A673 (cell line): ENCODE data around the gene GJE1. TPM values are rescaled to one million over a fixed set of nuclear protein-coding genes. Genes with fewer than 3 reads are reported as not detected.
A peak's percentile ranks its signal among the peaks of the same experiment; 100 is the strongest.
"Not testable (repeated sequence)": the region's sequence is repeated elsewhere in the genome, so short reads cannot be mapped to it uniquely, and the experiment has no call there.

ENCODE experiments used
- BruUV-seq: library from RNA; stranded (reverse); fragments of 400-500 nt; replicated peaks from 2 replicates; lab custom pipeline; 2021; lab: Mats Ljungman, UMichigan
- CTCF ChIA-PET: fragments of 300-600 bp; sonication (Branson Sonifier 250); formaldehyde crosslinking; loops from one replicate; lab custom pipeline; 2022; ENCODE audit warnings: antibody characterized with exemption; lab: Charles Lee
- POLR2A ChIA-PET: fragments of 300-600 bp; sonication (Branson Sonifier 250); formaldehyde crosslinking; loops from one replicate; lab custom pipeline; 2022; ENCODE audit warnings: antibody characterized with exemption; ENCODE audit not compliant: low non-redundant PET; lab: Charles Lee
- DNase-seq: peaks from one replicate; pipeline ENCODE4 v3.0.0-alpha.2; 2015; ENCODE audit warnings: low spot score
- H3K27ac ChIP-seq: fragments of 200-600 bp; sonication (generic); 2 replicates; pipeline ENCODE4 v1.5.1; 2016; ENCODE audit warnings: mixed run types, low read depth, mild to moderate bottlenecking, mixed read lengths, antibody characterized with exemption, low read length; ENCODE audit not compliant: poor library complexity, severe bottlenecking
- H3K27me3 ChIP-seq: fragments of 200-600 bp; sonication (generic); replicated peaks from 2 replicates; pipeline ENCODE4 v1.6.1; 2017; ENCODE audit warnings: mixed run types, low read depth, mild to moderate bottlenecking, mixed read lengths, antibody characterized with exemption, low read length; ENCODE audit not compliant: insufficient read depth, poor library complexity
- H3K36me3 ChIP-seq: fragments of 200-600 bp; sonication (generic); 2 replicates; pipeline ENCODE4 v1.6.1; 2016; ENCODE audit warnings: mixed run types, mild to moderate bottlenecking, mixed read lengths, antibody characterized with exemption, low read length; ENCODE audit not compliant: insufficient read depth, poor library complexity, severe bottlenecking
- H3K4me1 ChIP-seq: fragments of 200-600 bp; sonication (generic); 2 replicates; pipeline ENCODE4 v1.6.1; 2017; ENCODE audit warnings: mixed run types, mild to moderate bottlenecking, mixed read lengths, antibody characterized with exemption, low read length; ENCODE audit not compliant: insufficient read depth, poor library complexity, severe bottlenecking
- H3K4me3 ChIP-seq: fragments of 200-600 bp; sonication (generic); 2 replicates; pipeline ENCODE4 v1.5.1; 2016; ENCODE audit warnings: low read depth, mixed run types, mild to moderate bottlenecking, mixed read lengths, low read length; ENCODE audit not compliant: poor library complexity, severe bottlenecking
- H3K9me3 ChIP-seq: fragments of 200-600 bp; sonication (generic); 2 replicates; pipeline ENCODE4 v1.6.1; 2016; ENCODE audit warnings: mixed run types, low read depth, mild to moderate bottlenecking, mixed read lengths, antibody characterized with exemption, low read length; ENCODE audit not compliant: poor library complexity, severe bottlenecking
- EZH2 ChIP-seq: fragments of 200-600 bp; sonication (generic); IDR thresholded peaks from 2 replicates; pipeline ENCODE4 v1.6.1; 2017; ENCODE audit warnings: borderline replicate concordance, low read depth, mild to moderate bottlenecking, mixed read lengths, antibody characterized with exemption, low read length; ENCODE audit not compliant: poor library complexity, severe bottlenecking
- intact Hi-C: fragments of 100-400 bp; cut with micrococcal nuclease; formaldehyde crosslinking; loops from one replicate; pipeline ENCODE4 v1.10.0; 2022; ENCODE audit not compliant: unreplicated experiment
- total RNA-seq: library from RNA; stranded (reverse); gene quantifications from 2 replicates; pipeline ENCODE4 v1.2.3, GENCODE V29; 2021
- TF ChIP-seq, protein P1 (sequence below): fragments of 300-800, 200-600 bp; sonication (generic); conservative IDR thresholded peaks from 2 replicates; pipeline ENCODE4 v1.5.1; 2017; ENCODE audit warnings: low read depth, mild to moderate bottlenecking, antibody characterized with exemption, low read length, moderate library complexity, mixed read lengths

GJE1 gene
- total RNA-seq, 1 experiment from 2014 or later, result not detected

DNA sequence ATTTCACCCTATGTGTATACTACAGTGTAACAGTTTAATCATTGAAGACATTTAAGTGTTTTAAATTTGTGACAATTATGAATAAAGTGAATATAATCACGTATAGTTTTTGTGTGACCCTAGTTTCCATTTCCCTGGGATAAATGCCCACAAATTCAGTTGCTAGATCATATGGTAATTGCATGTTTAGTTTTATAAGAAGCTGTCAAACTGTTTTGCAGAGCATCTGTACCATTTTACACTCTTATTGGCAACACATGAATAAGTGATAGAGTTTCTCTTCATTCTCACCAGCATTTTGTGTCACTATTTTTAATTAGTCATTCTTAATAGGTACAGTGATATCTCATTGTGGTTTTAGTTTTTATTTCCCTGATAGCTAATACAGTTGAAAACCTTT, 21.6 kb downstream of the GJE1 start:
- H3K9me3 ChIP-seq, result no peaks in the 10 kb centered on the region
- POLR2A ChIA-PET, result no interaction called here

DNA sequence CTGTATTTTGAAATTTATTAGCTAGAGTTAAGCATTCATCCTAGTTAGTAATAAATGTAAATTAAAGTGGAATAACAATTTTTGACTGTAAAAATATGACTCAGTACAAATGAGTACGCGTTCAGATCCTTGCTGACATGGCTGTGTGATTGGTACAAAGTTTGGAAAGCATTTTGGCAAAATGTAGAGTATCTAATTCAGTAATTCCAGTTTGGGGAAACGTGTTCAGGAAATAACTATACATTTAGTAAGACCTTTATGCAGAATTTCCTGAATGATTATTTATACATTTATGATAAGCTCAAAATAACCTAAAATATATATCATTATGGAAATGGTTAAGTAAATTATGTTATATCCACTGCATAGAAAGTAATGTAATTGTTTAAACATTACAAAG, 22.4 kb downstream of the GJE1 start:
- intact Hi-C loops, result loop anchor here (5.0 kb wide), 2 partner anchors 232 to 382 kb away; no protein-coding TSS in a partner anchor
- CTCF ChIA-PET, result no interaction called here

More for the DNA sequence above, 21.6 kb downstream of the GJE1 start:
- CTCF ChIA-PET, result no interaction called here
- Histone ChIP-seq H3K4me1 (peaks cover 9% of the 10 kb centered on the region), H3K27me3 (no peaks in the 10 kb centered on the region), H3K27ac (no peak overlapping the region), H3K36me3 (no peaks in the 10 kb centered on the region), H3K4me3 (no peak overlapping the region)
- TF ChIP-seq EZH2, result no peak
- TF ChIP-seq, protein P1, sequence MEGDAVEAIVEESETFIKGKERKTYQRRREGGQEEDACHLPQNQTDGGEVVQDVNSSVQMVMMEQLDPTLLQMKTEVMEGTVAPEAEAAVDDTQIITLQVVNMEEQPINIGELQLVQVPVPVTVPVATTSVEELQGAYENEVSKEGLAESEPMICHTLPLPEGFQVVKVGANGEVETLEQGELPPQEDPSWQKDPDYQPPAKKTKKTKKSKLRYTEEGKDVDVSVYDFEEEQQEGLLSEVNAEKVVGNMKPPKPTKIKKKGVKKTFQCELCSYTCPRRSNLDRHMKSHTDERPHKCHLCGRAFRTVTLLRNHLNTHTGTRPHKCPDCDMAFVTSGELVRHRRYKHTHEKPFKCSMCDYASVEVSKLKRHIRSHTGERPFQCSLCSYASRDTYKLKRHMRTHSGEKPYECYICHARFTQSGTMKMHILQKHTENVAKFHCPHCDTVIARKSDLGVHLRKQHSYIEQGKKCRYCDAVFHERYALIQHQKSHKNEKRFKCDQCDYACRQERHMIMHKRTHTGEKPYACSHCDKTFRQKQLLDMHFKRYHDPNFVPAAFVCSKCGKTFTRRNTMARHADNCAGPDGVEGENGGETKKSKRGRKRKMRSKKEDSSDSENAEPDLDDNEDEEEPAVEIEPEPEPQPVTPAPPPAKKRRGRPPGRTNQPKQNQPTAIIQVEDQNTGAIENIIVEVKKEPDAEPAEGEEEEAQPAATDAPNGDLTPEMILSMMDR, result no peak
- no TSS peak for BruUV-seq
- intact Hi-C loops, result no loop called here
- DNase-seq, result no peak

DNA sequence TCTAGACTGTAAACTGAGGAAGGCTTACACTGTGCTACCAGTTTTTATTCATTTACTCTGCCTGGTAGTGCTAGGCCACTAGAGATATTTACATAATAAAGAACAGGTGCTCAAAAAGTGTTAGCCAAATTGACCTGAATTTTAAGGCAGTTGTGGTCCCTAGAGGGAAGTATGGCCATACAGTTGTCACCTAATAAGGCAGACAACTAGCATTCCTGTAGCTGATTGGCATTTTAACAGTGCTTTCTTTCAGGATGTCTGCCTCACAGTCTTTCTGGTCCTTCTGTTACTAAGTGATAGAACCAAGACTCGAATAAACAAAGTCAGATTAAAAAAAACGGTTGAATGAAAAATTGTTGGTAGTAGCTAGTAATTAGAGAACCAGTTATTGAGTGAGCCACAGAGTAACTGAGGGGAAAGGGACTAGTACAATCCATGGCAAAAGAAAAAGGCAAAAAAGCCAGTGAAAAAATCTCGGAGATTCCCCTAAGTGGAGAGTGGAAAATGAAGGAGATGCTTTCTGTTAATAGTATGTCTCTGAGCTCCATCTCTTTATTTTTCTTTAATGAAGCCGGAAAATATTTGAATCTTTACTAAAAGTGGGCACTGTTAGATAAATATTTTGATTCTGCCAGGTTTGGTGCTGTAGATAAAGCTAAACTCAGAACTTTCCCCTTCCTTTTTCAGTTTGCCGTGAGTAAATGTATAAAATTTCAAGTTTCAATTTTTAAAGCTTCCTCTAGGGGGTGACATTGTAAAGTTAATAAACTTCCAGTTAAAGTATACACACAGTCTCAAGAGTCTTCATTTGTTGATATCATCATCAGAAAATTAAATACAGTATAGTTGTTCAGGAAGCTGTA, 23.4 kb downstream of the GJE1 start:
- ChIA-PET CTCF (interaction anchor here (1.0 kb wide), 1 partner anchor 51 kb away, joined by 3 read pairs; no protein-coding TSS in a partner anchor), POLR2A (interaction anchor here (0.6 kb wide), 1 partner anchor 22 kb away, joined by 3 read pairs; no protein-coding TSS in a partner anchor)
- H3K4me3 ChIP-seq, result no peak overlapping the region
- no peaks in the 10 kb centered on the region for H3K27me3 ChIP-seq
- H3K4me1 ChIP-seq, result peaks cover 9% of the 10 kb centered on the region
- intact Hi-C loops, result loop anchor here (5.0 kb wide), 2 partner anchors 231 to 381 kb away; no protein-coding TSS in a partner anchor
- DNase-seq, result peak; percentile 47
- no TSS peak for BruUV-seq
- no peaks in the 10 kb centered on the region for H3K9me3 ChIP-seq
- no peak for TF ChIP-seq EZH2
- TF ChIP-seq, protein P1, result peak; percentile 67
- no peaks in the 10 kb centered on the region for H3K36me3 ChIP-seq
- H3K27ac ChIP-seq, result peak overlapping the region; percentile 17

More for the DNA sequence above, 22.4 kb downstream of the GJE1 start:
- DNase-seq, result no peak
- TF ChIP-seq EZH2, result no peak
- TF ChIP-seq, protein P1, result no peak
- no peaks in the 10 kb centered on the region for H3K27me3 ChIP-seq
- no peaks in the 10 kb centered on the region for H3K9me3 ChIP-seq
- no TSS peak for BruUV-seq
- H3K4me1 ChIP-seq, result peaks cover 9% of the 10 kb centered on the region
- POLR2A ChIA-PET, result no interaction called here
- no peaks in the 10 kb centered on the region for H3K36me3 ChIP-seq
- H3K27ac ChIP-seq, result no peak overlapping the region
- no peak overlapping the region for H3K4me3 ChIP-seq

DNA sequence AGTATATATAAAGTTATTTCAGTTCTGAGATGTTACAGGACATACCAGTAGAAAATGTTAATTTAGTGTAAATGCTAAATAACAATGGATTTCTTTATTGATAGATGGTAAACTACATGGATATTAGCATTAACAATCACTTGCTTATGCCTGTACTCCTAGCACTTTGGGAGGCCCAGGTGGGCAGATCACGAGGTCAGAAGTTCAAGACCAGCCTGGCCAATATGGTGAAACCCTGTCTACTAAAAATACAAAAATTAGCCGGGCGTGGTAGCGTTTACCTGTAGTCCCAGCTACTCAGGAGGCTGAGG, 24.0 kb downstream of the GJE1 start:
- not testable (repeated sequence) for DNase-seq, H3K27me3 ChIP-seq, H3K9me3 ChIP-seq, H3K4me1 ChIP-seq, H3K27ac ChIP-seq, H3K4me3 ChIP-seq, BruUV-seq, H3K36me3 ChIP-seq
- ChIA-PET POLR2A (interaction anchor here (0.6 kb wide), 1 partner anchor 21 kb away, joined by 3 read pairs; no protein-coding TSS in a partner anchor), CTCF (interaction anchor here (1.0 kb wide), 1 partner anchor 51 kb away, joined by 3 read pairs; no protein-coding TSS in a partner anchor)
- intact Hi-C loops, result loop anchor here (5.0 kb wide), 2 partner anchors 231 to 381 kb away; no protein-coding TSS in a partner anchor
